GM12865 (cell line): ENCODE results near the gene MKNK2.

Experiments
- DNase-seq: peaks from one replicate; pipeline ENCODE4 v3.0.0; 2010; ENCODE audit warnings: low read depth
- H3K4me3 ChIP-seq: 2 replicates; pipeline ENCODE4 v1.5.1; 2011; ENCODE audit warnings: mild to moderate bottlenecking, low read depth, low read length, control low read depth
- TF ChIP-seq, protein P1 (sequence below): IDR thresholded peaks from 2 replicates; pipeline ENCODE4 v1.5.1; 2011; ENCODE audit warnings: low read length, control low read depth, low read depth, inconsistent platforms; ENCODE audit not compliant: insufficient read depth; ENCODE audit errors: missing control alignments

MKNK2 gene

DNA sequence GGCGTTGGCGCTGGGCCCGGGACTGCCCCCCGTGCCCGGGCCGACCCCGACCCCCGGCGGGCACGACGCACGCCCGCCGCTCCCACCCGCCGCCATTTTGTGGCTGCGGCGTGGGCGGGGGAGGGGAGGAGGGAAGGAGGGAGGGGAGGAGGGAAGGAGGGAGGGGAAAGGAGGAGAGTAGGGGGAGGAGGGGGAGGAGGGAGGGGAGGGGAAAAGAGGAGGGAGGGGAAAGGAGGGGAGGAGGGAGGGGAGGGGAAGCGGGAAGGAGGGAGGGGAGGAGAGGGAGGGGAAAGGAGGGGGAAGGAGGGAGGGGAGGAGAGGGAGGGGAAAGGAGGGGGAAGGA is 35.5 kb downstream of the MKNK2 start, which contains the start of gene BTBD2:
TSS of gene BTBD2 (minus strand) at position 107 of the 343 bp plus-strand sequence. CDS start at position 96, 11 bp downstream.
- H3K4me3 ChIP-seq = peak within 1 kb of the TSS; percentile 78
- DNase-seq = peak; percentile 82
- TF ChIP-seq, protein P1, sequence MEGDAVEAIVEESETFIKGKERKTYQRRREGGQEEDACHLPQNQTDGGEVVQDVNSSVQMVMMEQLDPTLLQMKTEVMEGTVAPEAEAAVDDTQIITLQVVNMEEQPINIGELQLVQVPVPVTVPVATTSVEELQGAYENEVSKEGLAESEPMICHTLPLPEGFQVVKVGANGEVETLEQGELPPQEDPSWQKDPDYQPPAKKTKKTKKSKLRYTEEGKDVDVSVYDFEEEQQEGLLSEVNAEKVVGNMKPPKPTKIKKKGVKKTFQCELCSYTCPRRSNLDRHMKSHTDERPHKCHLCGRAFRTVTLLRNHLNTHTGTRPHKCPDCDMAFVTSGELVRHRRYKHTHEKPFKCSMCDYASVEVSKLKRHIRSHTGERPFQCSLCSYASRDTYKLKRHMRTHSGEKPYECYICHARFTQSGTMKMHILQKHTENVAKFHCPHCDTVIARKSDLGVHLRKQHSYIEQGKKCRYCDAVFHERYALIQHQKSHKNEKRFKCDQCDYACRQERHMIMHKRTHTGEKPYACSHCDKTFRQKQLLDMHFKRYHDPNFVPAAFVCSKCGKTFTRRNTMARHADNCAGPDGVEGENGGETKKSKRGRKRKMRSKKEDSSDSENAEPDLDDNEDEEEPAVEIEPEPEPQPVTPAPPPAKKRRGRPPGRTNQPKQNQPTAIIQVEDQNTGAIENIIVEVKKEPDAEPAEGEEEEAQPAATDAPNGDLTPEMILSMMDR = no peak

DNA sequence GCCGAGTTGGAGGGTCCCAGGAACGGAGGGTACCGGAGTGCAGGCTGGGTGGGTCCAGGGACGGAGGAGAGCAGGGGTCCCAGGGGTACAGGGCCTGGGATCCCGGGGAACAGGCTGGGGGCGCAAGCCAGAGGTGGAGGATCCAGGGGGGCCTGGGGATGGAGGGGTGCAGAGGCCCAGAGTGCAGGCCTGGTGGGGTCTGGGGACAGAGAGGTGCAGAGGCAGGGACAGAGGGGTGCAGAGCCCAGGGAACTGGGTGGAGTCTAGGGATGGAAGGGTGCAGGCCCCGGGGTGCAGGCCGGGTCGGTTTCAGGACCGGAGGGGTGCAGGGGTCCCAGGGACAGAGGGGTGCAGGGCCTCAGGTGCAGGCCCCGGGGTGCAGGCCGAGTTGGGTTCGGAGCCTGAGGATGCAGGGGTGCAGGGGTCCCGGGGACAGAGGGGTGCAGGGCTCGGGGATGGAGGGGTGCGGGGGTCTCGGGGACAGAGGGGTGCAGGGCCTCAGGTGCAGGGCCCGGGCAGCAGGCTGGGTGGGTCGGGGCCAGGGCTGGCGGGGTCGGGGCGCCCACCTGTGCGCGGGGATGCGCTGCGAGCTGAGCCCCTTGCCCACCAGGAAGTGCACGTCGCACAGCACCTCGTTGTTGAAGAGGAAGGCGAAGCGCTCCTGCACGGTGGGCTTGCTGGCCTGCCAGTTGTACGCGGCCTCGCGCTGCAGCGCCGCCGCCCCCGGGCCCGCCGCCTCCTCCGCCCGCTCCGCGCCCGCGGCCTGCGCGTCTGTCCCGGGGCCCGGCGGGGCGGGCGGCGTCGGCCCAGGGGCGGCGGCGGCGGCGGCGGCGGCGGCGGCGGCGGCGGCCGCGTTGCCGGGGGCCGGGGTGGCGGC is 36.1 kb downstream of the MKNK2 start:
- H3K4me3 ChIP-seq = peak overlapping the region; percentile 60
- TF ChIP-seq, protein P1 = no peak
- peak; percentile 54 for DNase-seq

DNA sequence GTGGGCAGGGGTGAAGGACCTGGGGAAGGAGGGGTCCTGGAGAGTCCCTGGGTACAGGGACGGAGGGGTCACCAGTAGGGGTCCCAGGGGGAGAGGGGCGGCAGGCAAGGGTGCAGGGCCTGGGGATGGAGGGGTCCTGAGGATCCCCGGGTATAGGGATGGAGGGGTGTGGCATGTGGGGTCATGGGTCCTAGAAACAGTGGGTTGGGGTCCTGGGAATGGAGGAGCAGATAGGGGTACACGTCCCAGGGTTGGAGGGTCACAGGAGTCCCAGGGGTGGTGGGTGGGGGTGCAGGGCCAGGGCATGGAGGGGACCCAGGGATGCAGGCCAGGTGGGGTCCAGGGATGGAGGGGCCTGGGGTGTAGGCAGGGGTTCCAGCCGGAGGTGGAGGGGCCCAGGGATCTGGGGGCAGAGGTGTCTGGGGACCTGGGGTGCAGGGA is 36.9 kb downstream of the MKNK2 start:
- TF ChIP-seq, protein P1 = no peak
- H3K4me3 ChIP-seq = no peak overlapping the region
- no peak for DNase-seq

DNA sequence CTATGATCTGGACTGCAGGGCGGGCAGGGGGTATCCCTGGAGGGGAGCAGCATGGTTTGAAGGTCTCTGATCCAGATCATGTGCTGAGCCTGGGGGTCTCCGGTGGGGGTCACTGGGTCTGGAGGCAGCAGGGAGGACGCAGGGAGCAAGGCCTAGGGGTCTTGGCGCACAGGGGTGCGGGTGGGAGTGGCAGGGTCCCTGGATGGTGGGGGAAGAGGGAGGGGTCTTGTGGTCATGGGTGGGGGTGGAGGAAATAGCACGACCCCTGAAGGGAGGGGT is 37.4 kb downstream of the MKNK2 start:
- TF ChIP-seq, protein P1 = no peak
- DNase-seq = no peak
- H3K4me3 ChIP-seq = no peak overlapping the region

- no peak overlapping the region for H3K4me3 ChIP-seq
- DNase-seq = no peak
- TF ChIP-seq, protein P1 = no peak
Observed at GRCh38 chr19:2012941-2013682, 37.9 kb downstream of the MKNK2 start.

GRCh38 chr19:2011169-2011568 is 39.9 kb downstream of the MKNK2 start:
- DNase-seq = no peak
- no peak overlapping the region for H3K4me3 ChIP-seq
- TF ChIP-seq, protein P1 = no peak
